ENCODE measurements around the gene SACM1L.

The SACM1L gene

DNA sequence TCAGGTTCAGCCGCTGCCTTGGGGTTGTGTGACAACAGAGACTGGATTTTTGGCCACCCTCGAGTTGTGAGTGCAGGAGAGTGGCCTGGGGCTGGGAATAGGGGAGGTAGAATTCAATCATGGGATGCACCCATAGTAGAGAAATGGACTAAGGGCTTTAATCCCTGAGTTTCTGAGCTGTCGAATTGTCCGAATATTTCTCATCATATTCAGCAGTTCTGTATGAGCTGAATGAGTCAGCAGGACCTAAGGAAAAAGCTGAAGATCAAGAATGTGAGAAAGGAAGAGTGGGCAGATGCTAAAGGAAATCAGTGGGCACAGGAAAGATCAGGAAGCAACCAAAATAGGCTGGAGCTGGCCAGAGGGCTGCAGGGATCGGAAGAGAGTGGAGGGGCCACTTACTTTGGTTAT is 44.4 kb upstream of the SACM1L start:
- FAIRE-seq (no peak), DNase-seq (ENCODE audit: insufficient read length, low spot score) (no peak)
- TF ChIP-seq, protein P1, sequence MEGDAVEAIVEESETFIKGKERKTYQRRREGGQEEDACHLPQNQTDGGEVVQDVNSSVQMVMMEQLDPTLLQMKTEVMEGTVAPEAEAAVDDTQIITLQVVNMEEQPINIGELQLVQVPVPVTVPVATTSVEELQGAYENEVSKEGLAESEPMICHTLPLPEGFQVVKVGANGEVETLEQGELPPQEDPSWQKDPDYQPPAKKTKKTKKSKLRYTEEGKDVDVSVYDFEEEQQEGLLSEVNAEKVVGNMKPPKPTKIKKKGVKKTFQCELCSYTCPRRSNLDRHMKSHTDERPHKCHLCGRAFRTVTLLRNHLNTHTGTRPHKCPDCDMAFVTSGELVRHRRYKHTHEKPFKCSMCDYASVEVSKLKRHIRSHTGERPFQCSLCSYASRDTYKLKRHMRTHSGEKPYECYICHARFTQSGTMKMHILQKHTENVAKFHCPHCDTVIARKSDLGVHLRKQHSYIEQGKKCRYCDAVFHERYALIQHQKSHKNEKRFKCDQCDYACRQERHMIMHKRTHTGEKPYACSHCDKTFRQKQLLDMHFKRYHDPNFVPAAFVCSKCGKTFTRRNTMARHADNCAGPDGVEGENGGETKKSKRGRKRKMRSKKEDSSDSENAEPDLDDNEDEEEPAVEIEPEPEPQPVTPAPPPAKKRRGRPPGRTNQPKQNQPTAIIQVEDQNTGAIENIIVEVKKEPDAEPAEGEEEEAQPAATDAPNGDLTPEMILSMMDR (IDR thresholded peaks at IDR 0.05; ENCODE audit: insufficient read depth, missing control alignments) = no peak

DNA sequence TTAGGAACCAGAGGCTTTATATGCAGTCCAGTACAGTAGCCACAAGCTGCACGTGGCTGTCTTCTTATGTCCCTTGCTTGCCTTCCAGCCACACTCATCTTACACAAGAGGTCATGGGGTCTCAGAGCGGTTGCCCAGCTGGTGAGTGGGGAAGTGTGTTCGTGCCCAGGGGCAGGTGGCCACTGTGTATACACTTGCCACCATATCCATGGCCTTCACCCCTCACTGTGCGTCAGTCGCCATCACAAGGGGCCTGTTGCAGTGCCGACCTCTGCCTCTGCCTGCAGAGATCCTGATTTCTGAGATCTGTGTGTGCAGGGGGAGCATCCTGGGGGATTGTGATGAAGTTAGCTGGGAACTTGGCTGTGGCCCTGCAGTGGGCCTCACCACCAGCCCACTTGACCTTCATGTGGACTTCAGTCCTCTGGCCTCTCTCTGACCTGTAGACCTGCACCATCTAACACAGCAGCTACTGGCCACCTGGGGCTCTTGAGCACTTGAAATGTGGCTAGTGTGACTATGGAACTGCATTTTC is 43.1 kb upstream of the SACM1L start:
- DNase-seq (ENCODE audit: insufficient read length, low spot score) (no peak), FAIRE-seq (no peak)

GRCh38 chr3:45647148-45647619 is 42.0 kb upstream of the SACM1L start:
- no peak for FAIRE-seq
- no peak for DNase-seq (ENCODE audit: insufficient read length, low spot score)
- TF ChIP-seq, protein P1 (IDR thresholded peaks at IDR 0.05; ENCODE audit: insufficient read depth, missing control alignments) = no peak

More for the DNA sequence above, 43.1 kb upstream of the SACM1L start:
- TF ChIP-seq, protein P1 (IDR thresholded peaks at IDR 0.05; ENCODE audit: insufficient read depth, missing control alignments) = no peak

- DNase-seq (ENCODE audit: insufficient read length, low spot score) (no peak), FAIRE-seq (no peak)
- TF ChIP-seq, protein P1 (IDR thresholded peaks at IDR 0.05; ENCODE audit: insufficient read depth, missing control alignments) = no peak
Observed at GRCh38 chr3:45653205-45653604, 36.0 kb upstream of the SACM1L start.

DNA sequence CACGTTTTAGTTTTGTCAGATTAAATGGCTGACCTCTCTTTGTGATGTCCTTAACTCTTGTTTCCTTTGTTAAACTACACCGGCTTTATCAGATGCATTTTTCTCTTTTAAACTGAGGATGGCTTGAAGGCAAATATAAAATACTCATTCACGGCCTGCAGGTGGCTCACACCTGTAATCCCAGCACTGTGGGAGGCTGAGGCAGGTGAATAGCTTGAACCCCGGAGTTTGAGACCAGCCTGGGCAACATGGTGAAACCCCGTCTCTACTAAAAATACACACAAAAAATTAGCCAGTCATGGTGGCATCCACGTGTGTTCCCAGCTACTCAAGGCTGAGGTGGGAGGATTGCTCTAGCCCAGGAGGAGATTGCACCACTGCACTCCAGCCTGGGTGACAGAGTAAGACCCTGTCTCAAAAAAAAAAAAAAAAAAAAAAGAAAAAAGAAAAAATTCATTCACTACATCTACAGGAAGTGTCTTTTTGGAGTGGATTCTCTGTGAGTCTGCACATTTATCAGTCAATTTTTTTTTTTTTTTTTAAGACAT is 34.7 kb upstream of the SACM1L start:
- FAIRE-seq = no peak
- DNase-seq (ENCODE audit: insufficient read length, low spot score) = no peak
- TF ChIP-seq, protein P1 (IDR thresholded peaks at IDR 0.05; ENCODE audit: insufficient read depth, missing control alignments) = no peak

GRCh38 chr3:45655906-45656305 is 33.3 kb upstream of the SACM1L start:
- DNase-seq (ENCODE audit: insufficient read length, low spot score) (no peak), FAIRE-seq (no peak)
- TF ChIP-seq, protein P1 (IDR thresholded peaks at IDR 0.05; ENCODE audit: insufficient read depth, missing control alignments) = no peak

- DNase-seq (ENCODE audit: insufficient read length, low spot score) (peak; percentile 61), FAIRE-seq (no peak)
- TF ChIP-seq, protein P1 (IDR thresholded peaks at IDR 0.05; ENCODE audit: insufficient read depth, missing control alignments) = peak; percentile 98
Observed at GRCh38 chr3:45656575-45657363, 32.4 kb upstream of the SACM1L start.
